CD4-positive, alpha-beta T cell treated with Interleukin-4 for 4 hours (primary cell): ENCODE measurements around the gene GNAO1.
"Not testable (repeated sequence)": the region's sequence is repeated elsewhere in the genome, so short reads cannot be mapped to it uniquely, and the experiment has no call there.

Experiments used
- DNase-seq: peaks from one replicate; pipeline ENCODE4 v3.0.0-alpha.2; 2020

The GNAO1 gene

DNA sequence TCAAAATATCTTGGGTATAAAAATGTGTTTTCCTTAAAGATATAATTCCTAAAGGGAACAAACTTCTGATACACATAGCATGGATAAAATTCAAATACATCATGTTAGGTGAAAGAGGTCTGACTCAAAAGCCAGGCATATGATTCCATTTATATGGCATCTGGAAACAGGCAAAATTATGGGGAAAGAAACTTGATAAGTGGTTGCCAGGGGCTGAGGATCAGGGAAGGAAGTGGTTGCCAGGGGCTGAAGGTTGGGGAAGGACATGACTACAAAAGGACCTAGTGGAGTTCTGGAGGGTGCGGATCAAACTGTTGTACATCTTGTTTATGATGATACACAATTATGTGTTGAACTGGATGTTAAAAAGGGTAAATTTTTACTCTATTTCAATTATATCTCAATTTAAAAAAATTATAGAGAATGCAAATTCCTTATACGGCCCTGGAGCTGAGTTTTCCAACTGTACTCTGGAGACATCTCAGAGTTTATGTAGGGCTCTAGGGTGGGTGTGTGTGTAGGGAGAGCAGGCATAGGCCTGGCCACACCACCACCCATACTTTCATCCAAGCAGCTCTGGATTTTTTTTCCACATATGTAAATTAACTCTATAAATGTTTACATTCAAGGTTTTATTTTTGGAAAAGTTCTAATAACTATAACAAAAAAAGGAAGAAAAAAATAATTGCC, 179.0 kb downstream of the GNAO1 start:
- DNase-seq: no peak

DNA sequence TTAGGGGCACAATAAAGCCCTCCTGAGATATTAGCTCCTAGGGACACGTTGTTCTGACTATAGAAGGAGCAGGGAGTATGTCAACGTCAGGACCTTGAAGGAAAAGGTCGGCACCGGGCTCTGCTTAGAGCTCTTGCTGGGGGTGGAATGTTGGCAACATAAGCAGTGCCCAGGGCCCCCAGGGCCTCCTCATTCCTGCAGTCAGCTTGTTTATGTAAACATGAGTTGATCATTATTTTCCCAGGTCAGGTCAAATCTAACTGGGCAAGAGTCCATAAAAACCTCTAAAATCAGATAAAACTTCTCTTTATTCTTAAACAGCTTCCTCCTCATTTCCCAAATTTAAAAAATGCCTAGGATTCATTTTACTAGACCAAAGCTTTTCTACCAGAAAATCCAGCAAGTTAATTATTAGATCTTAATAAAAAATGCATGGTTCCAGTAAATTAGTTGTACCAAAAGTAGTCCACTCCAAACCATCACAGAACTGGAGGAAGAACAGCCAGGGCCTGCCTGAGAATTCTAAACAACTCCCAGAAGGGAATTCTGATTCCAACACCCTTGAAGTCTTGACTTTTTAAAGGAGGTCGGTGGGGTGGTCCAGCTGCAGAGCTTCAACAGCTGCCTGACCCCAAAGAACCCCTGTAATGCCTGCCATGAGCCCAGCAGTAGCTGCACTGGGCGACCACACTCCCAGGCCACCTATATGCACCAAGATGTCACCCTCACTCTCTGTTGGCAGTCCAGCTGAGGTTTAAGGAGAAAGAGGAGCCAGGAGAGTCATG, 179.8 kb downstream of the GNAO1 start:
- DNase-seq: no peak

DNA sequence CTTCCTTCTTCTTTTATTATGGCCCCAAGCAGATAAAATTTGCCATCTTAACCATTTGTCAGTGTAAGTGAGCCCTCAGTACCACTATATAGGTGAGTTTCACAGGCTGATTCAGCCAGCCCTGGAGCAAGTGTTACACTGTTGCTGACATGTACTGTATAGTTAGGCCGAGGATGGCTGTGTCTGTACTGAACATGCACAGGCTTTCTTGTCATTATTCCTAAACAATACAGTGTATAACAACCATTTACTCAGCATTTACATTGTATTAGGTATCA, 180.3 kb downstream of the GNAO1 start:
- no peak for DNase-seq

DNA sequence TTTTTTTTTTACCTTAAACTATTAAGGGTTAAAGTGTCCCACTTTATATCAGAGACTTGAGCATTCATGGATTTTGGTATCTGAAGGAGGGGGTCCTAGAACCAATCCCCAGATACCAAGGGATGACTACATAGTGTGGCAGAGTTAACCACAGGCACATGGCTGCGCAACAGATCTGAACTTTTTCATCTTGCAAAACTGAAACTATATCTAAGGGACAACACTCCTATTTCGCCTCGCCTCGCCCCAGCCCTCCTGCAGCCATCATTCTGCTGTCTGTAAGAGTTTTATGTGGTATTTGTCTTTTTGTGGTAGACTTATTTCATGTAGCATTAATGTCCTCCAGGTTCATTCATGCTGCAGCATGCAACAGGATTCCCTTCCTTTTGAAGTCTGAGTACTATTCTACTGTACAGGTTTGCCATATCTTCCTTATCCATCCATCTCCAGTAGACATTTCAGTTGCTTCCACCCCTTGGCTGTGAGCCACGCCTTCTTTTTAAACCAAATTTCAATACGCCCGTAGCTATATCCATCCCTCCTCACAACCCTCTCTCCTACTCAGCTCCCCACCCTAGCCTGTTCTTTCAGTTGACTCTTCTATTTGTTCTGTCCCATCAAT, 180.8 kb downstream of the GNAO1 start:
- no peak for DNase-seq

DNA sequence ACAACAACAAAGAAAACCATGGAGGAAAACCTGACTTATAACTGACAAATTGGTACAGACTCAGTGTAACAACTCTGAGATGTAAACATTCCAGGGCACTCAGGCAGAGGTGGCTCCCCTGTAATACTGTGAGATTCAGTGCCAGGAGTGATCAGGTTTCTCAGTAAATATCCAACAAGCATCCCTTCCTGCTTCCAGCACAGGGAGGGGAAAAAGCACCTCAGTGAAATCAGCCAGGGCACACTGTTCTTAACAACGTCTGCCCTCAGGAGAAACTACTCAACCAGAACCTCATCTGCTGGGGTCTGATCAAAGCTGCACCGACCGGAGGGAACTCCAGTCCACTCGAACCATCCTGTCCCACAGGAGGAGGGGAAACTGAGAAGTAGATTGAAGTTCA, 181.7 kb downstream of the GNAO1 start:
- no peak for DNase-seq

DNA sequence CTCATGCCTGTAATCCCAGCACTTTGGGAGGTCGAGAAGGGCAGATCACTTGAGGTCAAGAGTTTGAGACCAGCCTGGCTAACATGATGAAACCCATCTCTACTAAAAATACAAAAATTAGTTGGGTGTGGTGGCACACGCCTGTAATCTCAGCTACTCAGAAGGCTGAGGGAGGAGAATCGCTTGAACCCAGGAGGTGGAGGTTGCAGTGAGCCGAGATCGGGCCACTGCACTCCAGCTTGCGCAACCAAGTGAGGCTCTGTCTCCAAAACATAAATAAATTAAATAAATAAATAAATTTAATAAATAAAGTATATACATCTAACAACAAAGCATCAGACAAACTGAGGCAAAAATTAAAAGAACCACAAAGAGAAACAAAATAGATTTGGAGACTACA, 184.5 kb downstream of the GNAO1 start:
- not testable (repeated sequence) for DNase-seq

DNA sequence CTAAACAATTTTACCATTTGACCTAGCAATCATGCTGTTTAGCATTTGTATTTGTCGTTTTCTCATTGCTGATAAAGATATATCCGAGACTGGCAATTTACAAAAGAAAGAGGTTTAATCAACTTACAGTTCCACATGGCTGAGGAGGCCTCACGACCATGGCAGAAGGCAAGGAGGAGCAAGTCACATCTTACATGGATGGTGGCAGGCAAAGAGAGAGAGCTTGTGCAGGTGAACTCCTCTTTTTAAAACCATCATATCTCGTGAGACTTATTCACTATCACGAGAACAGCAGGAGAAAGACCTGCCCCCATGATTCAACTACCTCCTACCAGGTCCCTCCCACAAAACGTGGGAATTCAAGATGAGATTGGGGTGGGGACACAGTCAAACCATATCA, 187.8 kb downstream of the GNAO1 start:
- not testable (repeated sequence) for DNase-seq

DNA sequence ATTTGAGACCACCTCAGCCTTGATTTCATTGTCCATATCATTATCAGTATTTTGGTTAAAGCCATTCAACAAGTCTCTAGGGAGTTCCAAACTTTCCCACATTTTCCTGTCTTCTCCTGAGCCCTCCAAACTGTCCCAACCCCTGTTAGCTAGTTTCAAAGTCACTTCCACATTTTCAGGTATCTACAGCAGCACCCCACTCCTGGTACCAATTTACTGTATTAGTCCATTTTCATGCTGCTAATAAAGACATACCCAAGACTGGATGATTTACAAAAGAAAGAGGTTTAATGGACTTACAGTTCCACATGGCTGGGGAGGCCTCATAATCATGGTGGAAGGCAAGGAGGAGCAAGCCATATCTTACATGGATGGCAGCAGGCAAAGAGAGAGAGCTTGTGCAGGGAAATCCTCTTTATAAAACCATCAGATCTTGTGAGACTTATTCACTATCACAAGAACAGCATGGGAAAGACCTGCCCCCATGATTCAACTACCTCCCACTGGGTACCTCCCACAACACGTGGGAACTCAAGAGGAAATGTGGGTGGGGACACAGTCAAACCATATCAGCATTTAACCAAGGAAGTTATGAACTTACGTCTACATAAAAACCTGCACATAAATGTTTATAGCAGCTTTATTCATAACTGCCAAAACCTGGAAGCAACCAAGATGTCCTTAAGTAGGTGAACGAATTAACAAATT, 189.6 kb downstream of the GNAO1 start:
- not testable (repeated sequence) for DNase-seq

DNA sequence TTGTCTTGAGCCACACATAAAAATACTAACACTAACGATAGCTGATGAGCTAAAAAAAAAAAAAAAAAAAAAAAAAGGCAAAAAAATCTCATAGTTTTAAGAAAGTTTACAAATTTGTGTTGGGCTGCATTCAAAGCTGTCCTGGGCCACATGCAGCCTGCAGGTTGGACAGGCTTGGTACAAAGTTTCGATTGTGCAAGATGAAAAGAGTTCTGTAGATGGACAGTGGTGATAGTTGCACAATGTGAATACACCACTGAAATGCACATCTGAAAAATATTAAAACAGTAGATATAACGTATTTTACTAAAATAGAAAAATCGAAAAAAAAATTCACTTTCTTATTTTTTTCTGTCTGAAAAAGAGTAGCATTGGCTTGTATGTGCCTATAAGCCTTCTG, 191.2 kb downstream of the GNAO1 start:
- no peak for DNase-seq

DNA sequence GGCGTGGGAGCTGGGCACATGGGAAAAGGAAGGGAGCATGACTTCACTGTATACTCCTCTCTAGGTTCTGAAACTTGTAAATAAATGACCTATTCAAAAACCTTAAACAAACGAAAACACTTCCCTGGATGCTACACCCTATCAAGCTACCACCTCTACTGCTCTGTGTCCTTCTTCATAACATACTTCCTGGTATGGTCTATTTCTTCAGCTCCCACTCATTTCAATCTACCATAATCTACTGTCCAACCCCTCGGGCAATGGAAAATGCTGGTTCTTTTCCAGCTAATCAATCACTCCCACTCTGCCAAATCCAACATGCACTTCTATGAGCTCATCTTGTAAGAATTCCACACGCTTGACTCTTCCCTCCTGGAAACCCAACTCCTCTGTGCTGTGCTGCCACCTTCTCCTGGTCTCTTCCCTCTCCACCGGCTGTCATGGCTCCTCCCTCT, 191.6 kb downstream of the GNAO1 start:
- DNase-seq: no peak

DNA sequence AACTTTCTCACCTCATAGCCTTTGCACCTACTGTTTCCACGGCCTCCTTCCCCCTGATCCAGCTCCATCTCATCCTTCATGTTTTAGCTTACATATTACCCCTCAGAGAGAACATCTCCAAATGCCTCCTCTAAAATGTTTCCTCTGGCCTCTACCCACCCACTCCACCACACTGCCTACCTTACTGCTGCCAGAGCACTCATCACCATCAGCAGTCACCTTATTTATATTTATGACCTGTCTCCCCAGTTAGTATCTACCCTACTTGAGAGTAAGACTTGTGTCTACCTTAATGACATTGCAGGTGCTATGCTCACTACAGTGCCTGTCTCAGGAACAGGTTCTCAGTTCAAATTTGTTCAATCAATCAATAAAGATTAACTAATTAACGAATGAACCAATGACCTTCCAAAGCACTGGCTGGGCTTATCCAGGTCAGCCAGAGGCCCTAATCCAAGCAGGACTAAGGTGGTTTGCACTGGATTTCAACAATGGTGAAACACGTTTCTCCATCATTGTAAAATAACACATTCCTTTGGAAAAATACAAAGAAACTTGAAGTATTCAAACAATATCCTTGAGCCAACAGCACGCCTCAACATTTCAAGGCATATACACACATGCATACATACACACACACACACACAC, 192.9 kb downstream of the GNAO1 start:
- no peak for DNase-seq

DNA sequence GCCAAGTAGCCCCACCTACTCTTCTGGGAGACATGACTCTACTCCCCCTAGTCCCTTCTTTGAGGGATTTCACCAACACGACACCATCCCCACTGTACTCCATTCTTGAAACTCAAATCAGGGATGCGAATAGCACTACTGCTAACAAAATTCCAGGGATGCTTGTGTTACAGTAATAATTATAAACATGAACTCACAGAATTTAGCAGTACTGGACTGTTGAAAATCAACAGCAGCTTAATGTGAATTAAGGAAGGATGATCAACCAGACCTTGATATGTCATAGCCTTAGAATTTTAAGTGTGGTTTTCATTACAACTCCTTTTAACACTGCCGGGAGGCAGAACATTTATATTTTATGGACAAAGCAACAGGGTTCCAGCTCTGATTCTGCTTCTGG, 196.1 kb downstream of the GNAO1 start:
- no peak for DNase-seq

DNA sequence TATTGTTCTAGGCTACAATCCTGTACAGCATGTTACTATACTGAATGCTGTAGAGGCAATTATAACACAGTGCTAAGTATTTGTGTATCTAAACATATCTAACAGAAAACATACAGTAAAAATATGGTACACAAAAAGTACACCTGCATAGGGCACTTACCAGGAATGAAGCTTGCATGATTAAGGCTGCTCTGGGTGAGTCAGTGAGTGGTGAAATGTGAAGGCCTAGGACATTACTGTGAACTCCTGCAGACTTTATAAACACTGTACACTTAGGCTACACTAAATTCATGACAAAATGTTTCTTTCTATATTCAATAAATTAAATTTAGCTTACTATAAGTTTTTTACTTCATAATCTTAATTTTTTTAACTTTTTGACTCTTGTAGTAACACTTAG, 196.9 kb downstream of the GNAO1 start:
- DNase-seq: no peak

DNA sequence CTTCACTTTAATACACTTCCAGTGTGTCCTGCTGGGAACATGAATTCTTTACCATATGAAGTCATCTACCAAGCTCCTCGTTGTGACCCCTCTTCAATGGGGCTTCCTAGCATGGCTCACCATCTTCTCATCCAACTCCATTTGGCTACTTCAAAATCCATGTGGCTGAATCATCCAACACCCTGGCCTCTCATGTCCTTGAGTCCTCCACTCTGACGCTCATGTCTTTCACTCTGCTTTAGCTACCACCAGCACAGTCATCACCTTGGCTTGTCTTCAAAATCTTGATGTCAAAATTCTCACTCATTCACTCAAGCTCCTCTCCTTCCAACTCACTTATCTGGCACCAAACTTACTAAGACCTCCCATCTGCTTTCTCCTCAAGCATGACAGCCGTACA, 198.3 kb downstream of the GNAO1 start:
- no peak for DNase-seq

DNA sequence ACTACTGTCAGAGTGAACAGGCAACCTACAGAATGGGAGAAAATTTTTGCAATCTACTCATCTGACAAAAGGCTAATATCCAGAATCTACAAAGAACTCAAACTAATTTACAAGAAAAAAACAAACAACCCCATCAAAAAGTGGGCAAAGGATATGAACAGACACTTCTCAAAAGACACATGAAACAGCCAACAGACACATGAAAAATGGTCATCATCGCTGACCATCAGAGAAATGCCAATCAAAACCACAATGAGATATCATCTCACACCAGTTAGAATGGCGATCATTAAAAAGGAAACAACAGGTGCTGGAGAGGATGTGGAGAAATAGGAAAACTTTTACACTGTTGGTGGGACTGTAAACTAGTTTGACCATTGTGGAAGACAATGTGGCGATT, 205.4 kb downstream of the GNAO1 start:
- not testable (repeated sequence) for DNase-seq

DNA sequence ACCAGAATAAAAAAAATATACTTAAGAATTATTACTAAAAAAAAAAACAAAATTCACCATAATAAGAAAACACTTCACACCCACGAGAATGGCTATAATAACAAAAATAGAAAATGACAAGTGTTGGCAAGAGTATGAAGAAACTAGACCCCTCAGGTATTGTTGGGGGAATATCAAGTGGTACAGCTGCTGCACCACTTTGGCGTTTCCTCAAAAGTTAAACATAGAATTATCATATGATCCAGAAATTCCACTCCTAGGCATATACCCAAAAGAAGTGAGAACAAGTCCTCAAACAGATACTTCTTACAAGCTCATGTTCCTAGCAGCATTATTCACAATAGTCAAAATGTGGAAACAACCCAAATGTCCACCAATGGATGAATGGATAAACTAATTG, 207.8 kb downstream of the GNAO1 start:
- no peak for DNase-seq

DNA sequence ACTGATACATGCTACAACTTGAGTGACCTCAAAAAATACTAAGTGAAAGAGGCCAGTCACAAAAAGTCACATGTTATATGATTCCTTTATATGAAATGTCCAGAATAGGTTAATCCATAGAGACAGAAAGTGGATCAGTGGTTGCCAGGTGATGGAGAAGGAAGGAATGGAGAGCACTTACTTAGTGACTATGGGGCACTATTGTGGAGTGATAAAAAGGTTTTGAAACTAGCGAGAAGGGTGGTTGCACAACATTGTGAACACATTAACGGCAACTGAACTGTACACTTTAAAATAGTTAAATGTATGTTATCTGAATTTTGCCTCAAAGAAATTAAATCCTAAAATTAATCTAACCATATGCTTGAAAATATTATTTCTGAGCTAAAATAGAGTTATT, 208.2 kb downstream of the GNAO1 start:
- no peak for DNase-seq

DNA sequence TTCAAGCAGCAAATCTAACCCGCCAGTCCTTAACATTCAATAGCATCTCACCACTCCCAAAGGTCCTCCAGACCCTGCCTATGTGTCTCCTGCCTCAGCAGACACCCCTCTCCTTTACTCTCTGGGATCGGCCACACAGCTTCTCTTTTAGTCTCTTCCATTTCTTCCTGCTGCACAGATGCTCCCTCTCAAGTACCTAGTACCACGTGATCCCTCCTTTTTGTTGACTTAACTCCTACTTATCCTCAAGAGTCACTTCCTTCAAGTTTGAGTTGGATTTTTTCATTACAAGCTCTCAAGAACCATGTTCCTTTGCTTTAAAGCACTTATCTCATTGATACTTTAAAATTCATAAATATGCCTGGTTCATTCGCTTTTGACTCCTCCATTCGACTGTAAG, 209.2 kb downstream of the GNAO1 start:
- no peak for DNase-seq

DNA sequence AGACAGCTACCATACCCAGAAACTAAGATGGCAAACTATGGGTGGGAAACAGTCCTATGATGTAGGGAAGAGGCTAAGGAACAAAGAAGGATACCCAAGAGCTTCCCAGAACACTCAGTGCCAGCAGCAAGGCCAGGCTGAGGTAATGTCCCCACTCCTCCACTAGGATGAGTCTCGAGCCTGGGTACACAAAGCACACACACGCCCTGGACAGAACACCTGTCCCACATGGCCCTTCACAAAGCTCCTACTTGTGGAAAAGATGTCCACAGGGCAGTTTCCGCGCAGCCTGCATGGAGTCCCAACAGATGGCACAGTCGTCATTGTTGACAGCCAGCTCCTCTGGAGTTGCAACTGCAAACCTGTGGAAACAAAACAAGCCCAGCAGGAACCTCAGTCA, 210.2 kb downstream of the GNAO1 start:
- DNase-seq: no peak

DNA sequence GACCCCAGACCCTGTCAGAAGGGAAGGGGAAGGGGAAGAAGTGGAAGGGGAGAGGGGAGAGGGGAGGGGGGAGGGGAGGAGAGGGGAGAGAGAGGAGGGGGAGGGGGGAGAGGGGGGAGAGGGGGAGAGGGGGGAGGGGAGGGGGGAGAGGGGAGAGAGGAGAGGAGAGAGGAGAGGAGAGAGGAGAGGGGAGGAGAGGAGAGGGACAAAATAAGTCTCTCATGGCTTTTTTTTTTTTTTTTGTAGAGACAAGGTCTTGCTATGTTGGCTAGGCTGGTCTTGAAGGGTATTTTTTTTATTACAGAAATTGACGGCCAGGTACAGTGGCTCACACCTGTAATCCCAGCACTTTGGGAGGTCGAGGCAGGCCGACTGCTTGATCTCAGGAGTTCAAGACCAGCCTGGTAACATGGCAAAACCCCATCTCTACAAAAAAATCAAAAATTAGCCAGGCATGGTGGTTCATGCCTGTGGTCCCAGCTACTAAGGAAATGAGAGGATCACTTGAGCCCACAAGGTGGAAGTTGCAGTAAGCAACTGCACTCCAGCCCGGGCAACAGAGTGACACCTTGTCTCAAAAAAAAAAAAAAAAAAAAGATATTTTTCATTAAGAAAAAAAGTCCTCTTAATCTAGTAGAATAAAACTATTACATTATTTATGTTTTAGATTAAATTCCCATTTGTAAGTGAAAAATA, 214.8 kb downstream of the GNAO1 start:
- no peak for DNase-seq
